GM18909 (cell line): ENCODE results near the gene DAGLA.

ENCODE experiments used
- ATAC-seq: cut with Tn5 transposase; IDR thresholded peaks from one replicate; pipeline ENCODE4 v1.9.1; 2021; ENCODE audit warnings: mild to moderate bottlenecking; ENCODE audit not compliant: unreplicated experiment, poor library complexity

Gene DAGLA

GRCh38 chr11:61704838-61705237 lies 24.6 kb downstream of the DAGLA start:
- ATAC-seq = no peak

GRCh38 chr11:61706452-61707400 lies 26.5 kb downstream of the DAGLA start:
- ATAC-seq = no peak

- ATAC-seq = no peak
Measured at GRCh38 chr11:61707574-61707973, 27.4 kb downstream of the DAGLA start.

- no peak for ATAC-seq
Measured at GRCh38 chr11:61709110-61709509, 28.9 kb downstream of the DAGLA start.

GRCh38 chr11:61709572-61709971 lies 29.4 kb downstream of the DAGLA start:
- ATAC-seq = no peak

GRCh38 chr11:61710019-61710418 lies 29.8 kb downstream of the DAGLA start:
- ATAC-seq = no peak

GRCh38 chr11:61711037-61711436 lies 30.8 kb downstream of the DAGLA start:
- no peak for ATAC-seq

- ATAC-seq = no peak
Measured at GRCh38 chr11:61711498-61711897, 31.3 kb downstream of the DAGLA start.

GRCh38 chr11:61712314-61712713 lies 32.1 kb downstream of the DAGLA start:
- ATAC-seq = no peak

GRCh38 chr11:61712846-61713245 lies 32.7 kb downstream of the DAGLA start:
- ATAC-seq = no peak

GRCh38 chr11:61713464-61713863 lies 33.3 kb downstream of the DAGLA start:
- ATAC-seq = no peak

GRCh38 chr11:61713906-61714305 lies 33.7 kb downstream of the DAGLA start:
- no peak for ATAC-seq

GRCh38 chr11:61714316-61714715 lies 34.1 kb downstream of the DAGLA start:
- no peak for ATAC-seq

- no peak for ATAC-seq
Measured at GRCh38 chr11:61714916-61715315, 34.7 kb downstream of the DAGLA start.

GRCh38 chr11:61715867-61716266 lies 35.7 kb downstream of the DAGLA start:
- no peak for ATAC-seq

- ATAC-seq = no peak
Measured at GRCh38 chr11:61716478-61717285, 36.5 kb downstream of the DAGLA start.

- ATAC-seq = no peak
Measured at GRCh38 chr11:61717286-61718033, 37.3 kb downstream of the DAGLA start.

- ATAC-seq = no peak
Measured at GRCh38 chr11:61718046-61718531, 37.9 kb downstream of the DAGLA start.

GRCh38 chr11:61718621-61719302 lies 38.6 kb downstream of the DAGLA start:
- no peak for ATAC-seq

- ATAC-seq = no peak
Measured at GRCh38 chr11:61719978-61720377, 39.8 kb downstream of the DAGLA start.
